SIG-M5 (cell line): ENCODE measurements around the gene ACAP3.
"Not testable (repeated sequence)": the region's sequence is repeated elsewhere in the genome, so short reads cannot be mapped to it uniquely, and the experiment has no call there.

Source experiments
- DNase-seq: peaks from one replicate; lab custom pipeline; 2025; lab: John Stamatoyannopoulos, UW

Gene ACAP3

DNA sequence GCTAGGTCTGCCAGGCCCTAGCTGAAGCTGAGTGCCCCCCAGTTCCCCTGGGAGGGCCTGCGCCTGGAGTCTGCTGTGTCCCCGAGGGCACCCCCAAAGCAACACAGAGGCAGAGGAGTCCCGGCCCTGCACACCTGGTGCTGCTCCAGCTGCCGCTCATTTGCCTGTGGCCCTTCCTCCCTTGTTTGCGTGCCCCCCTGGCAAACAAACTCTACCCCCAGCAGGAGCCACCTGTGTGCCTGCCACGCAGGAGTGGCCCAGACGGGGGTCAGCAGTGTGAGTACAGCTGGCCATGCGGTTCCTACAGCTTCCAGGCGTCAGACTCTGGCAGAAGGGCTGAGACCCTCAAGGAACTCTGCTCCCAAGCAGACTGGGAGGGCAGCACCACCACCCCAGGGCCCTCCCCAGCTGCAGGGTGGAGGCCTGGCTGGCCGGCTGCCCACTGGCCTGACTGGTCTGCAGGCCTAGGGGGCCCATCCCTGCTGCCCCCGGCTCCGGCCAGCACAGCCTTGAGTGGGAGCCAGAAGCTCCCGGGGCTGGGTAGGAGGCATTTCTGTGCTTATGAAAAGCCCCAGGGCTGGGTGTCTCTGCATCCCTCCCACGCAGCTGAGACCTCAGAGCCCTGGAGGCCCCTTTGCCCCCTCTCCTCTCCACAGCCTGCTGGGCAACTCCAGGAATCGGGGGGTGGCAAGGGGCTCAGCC lies 22.8 kb upstream of the ACAP3 start:
- DNase-seq = no peak

DNA sequence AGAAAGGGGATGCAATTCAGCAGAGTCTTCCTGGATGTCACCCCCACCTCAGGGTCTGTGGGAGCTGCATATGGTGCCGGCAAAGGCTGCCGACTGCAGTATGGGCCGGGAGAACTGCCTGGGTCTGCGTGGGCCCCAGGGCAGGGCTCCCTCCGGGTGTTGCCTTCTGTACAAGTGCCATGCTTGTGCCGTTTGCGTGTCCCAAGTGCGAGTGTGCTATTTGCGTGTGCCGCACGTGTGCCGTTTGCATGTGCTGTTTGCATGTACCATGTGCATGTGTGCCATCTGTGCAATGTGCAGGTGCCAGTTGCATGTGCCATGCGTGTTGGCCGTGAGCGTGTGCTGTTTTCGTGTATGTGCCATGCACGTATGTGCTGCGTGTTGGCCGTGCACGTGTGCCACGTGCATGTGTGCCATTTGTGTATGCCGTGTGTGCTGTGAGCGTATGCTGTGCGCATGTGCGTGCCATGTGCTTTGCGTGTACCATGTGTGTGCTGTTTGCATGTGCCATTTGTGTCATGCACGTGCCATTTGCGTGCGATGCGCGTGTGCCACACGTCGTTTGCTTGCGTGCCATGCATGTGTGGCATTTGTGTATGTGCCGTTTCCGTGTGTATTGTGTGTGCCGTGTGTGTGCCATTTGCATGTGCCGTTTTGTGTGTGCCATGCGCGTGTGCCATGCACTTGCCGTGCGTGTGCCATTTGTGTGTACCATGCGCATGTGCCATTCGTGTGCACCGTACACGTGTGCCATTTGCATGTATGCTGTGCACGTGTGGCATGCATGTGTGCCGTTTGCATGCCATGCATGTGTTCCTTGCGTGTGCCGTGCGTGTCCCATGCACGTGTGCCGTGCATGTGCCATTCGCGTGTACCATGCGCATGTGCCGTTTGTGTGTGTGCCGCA lies 21.8 kb upstream of the ACAP3 start:
- no peak for DNase-seq

DNA sequence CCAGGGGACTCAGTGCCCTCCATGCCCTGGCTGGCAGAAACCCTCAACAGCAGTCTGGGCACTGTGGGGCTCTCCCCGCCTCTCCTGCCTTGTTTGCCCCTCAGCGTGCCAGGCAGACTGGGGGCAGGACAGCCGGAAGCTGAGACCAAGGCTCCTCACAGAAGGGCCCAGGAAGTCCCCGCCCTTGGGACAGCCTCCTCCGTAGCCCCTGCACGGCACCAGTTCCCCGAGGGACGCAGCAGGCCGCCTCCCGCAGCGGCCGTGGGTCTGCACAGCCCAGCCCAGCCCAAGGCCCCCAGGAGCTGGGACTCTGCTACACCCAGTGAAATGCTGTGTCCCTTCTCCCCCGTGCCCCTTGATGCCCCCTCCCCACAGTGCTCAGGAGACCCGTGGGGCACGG lies 20.5 kb upstream of the ACAP3 start:
- no peak for DNase-seq

DNA sequence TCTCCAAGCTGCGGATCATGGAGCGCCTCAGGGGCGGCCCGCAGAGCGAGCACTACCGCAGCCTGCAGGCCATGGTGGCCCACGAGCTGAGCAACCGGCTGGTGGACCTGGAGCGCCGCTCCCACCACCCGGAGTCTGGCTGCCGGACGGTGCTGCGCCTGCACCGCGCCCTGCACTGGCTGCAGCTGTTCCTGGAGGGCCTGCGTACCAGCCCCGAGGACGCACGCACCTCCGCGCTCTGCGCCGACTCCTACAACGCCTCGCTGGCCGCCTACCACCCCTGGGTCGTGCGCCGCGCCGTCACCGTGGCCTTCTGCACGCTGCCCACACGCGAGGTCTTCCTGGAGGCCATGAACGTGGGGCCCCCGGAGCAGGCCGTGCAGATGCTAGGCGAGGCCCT lies 19.6 kb upstream of the ACAP3 start:
- DNase-seq = no peak

DNA sequence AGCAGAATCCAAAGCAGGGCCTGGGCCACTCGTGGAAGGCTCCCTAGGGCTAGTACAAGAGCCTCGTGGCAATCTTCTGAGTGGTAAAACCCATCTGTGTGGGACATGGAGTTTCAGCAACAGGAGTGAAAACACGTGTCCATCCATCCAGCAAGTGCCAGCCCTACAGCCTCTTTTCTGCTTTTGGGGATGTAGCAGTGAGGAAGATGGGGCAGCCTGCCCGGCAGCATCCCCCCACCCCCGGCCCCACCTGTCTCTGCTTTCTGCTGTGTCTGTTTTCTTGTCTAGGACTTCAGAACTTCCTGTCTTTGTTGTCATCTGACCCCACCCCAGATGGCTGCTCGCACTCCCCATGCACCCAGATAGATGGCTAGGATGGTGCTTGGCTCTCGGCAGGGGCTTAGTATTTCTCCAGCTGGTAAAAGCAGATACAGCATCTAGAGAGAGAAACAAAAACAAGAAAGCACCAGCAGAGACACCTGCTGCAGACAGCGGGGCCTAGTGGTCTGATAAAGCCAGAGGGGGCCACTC lies 18.4 kb upstream of the ACAP3 start:
- no peak for DNase-seq

DNA sequence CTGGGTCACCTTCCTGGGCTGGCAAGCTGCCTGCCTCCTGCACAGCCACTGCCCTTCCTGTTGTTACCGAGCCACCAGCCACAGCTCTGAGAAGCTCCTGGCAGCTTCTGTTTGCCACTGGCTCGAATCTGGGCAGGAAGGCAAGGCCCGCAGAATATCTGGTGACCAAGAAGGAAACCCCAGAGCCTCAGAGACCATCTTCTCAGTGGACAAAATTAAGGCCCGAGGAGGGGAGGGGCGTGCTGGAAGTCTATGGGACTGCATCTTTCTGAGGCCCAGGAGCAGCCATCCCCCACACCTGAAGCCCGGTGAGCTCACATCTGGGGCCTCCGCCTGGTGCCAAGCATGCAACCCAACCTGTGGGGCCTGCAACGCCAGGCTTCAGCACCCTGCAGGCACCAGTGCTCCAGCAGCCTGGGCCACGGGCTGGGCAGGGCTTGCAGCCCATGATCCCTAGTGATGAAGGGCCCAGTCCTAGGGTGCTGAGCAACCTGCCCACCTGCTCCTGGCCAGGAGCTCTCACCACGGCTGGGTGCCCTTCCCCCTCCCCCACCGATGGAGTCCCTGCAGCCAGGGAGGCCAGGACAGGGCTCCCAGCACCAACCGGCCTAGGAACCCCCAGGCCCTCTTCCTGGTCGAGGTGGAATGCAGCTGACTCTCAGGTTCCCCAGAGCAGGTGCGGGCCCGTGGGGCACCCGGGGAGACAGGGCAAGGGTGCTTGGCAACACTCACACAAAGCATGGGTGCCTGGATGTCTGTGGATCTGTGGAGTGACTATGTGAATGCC lies 17.8 kb upstream of the ACAP3 start:
- no peak for DNase-seq

DNA sequence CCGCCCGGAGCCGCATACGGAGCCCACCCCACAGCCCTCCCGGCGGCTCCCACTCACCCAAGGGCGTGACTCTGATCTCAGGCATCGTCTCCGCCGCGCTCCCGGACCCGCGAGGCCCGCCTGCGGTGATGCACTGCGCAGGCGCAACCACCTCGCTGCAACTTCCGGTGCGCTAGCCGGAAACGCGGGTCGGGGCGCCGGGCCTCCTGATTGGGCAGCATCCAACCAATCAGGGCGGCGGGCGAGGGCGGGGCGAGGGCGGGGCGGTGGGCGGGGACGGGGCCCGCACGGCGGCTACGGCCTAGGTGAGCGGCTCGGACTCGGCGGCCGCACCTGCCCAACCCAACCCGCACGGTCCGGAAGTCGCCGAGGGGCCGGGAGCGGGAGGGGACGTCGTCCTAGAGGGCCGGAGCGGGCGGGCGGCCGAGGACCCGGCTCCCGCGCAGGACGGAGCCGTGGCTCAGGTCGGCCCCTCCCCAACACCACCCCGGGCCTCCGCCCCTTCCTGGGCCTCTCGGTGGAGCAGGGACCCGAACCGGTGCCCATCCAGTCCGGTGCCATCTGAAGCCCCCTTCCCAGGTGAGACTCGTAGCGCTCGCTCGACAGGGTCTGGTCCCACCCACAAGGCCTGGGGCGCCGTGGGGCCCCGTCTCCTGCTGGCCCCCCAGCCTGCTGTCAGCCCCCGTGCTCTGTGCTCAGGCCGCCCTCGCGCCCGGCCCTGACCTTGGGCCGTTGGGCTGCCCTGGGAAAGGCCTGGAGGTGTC lies 17.0 kb upstream of the ACAP3 start, which contains the start of the genes CPTP and INTS11:
Gene CPTP (plus strand): TSS at position 279 of the 764 bp plus-strand sequence. CDS start 2,109 bp downstream, outside the sequence.
Gene INTS11 (minus strand): TSS at position 137 of the 764 bp plus-strand sequence. CDS start 52 bp downstream, at position 85.
- peak; percentile 19 for DNase-seq

DNA sequence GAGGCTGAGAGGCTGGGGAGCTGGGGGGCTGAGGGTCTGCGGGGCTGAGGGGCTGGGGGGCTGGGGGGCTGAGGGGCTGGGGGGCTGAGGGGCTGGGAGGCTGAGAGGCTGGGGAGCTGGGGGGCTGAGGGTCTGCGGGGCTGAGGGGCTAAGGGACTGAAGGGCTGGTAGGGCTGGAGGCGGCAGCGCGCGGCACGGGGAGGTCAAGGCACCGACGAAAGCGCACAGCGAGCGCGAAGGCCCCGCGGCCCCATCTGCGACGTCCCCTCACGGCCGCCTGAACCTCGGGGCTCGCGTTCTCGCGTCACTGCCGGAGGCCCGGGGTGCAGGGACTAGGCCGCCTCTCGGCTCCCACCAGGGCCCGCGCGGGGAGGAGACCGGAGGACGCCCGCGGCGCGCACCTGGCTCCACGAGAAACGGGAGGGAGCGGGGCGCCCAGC lies 16.4 kb upstream of the ACAP3 start:
- DNase-seq = no peak

DNA sequence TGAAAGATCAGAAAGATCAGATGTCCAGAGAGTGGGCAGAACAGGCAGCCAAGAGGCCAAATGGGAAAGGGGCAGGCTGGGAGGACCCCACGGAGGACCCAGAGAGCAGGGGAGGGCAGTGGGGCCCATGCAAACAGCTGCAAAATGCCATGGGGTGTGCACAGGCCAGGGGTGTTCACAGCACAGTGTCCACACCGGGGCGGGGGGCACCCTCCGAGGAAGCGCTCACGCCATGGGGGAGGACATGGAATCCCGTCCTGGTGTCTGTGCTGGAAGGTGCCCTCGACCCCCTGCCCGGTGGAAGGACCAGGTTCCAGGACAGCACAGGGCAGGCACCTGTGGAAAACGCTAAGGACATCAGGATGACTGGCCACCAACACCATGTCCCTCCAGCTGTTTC lies 15.2 kb upstream of the ACAP3 start:
- no peak for DNase-seq

DNA sequence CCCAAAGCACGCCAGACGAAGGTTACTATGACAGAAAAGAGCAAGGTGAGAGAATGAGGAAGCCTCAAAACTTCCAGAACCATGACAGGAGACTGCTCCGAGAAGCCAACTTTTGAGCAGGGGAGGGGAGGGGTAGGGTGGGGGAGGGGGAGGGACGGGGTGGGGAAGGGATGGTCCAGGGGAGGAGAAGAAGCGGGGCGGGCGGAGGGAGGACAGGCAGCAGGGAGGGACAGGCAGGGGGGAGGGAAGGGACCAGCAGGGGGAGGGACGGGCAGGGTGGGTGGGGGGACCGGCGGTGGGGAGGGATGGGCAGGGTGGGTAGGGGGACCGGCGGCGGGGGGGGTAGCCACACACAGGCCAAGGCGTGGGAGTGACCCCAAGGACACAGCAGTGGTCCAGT lies 14.7 kb upstream of the ACAP3 start:
- no peak for DNase-seq

DNA sequence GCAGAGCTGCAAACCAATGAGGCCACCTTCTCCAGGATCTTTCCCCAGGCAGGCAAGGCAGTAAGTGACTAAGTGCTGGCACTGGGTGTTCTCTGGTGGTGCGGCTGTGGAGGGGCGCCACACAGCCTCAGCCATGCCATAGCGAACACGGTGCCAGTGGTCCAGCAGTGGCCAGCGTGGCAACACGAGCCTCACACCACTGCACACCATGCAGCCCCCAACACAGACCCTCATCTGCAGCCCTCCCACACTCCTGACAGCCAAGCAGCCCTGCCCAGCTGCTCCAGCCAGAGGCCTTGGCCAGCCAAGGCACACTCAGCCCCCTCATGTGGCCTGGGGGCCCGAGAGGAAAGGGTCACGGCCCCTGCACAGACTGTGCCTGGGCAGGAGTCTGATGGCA lies 13.7 kb upstream of the ACAP3 start:
- no peak for DNase-seq

DNA sequence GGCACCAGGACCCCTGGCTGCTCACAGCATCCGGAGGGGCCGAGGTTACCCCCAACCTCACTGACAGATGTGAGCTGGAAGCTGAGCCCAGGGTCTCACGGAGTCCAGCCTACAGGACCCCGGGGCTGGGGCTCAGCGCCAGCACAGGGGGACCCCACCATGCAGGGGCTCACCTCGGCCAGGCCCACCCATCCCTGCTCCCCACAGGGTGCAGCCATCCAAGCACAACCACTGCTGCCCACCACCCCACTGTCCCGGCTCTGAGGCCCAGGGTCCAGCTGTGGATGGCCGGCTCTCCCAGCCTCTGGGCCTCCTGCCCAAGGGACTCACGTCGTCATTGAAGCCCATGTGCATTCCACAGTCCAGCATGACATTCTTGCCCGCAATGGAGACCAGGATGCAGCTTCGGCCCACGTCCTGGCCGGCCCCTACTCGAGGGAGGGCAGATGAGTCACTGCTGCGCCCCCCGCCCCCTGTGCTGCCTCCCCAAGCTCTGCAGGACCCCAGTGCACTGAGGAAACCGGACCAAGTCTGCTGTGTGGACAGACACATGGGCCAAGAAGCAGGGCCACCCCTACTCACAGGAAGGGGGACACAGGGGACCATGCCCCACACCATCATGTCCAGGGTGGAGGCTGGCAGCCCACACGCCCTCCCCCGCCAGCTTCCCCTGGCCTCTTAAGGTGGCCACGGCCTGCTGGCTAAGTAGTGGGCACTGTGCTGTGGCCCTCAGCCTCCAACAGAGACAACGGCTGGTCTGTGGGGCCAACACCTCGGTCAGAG lies 13.1 kb upstream of the ACAP3 start:
- no peak for DNase-seq

DNA sequence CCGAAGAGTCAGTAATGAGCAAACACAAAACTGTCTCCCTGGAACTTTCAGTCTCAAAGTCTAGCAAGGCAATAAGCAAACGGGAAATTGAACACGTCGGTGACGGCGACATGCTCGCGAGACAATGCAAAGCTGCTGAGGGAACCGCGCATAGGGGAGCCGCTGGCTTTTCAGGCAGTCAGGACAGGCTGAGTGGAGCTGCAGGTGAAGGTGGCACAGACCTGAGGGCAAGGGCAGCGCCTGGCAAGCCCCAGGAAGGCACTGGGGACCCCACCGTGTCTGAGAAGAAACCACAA lies 11.9 kb upstream of the ACAP3 start:
- DNase-seq = no peak

DNA sequence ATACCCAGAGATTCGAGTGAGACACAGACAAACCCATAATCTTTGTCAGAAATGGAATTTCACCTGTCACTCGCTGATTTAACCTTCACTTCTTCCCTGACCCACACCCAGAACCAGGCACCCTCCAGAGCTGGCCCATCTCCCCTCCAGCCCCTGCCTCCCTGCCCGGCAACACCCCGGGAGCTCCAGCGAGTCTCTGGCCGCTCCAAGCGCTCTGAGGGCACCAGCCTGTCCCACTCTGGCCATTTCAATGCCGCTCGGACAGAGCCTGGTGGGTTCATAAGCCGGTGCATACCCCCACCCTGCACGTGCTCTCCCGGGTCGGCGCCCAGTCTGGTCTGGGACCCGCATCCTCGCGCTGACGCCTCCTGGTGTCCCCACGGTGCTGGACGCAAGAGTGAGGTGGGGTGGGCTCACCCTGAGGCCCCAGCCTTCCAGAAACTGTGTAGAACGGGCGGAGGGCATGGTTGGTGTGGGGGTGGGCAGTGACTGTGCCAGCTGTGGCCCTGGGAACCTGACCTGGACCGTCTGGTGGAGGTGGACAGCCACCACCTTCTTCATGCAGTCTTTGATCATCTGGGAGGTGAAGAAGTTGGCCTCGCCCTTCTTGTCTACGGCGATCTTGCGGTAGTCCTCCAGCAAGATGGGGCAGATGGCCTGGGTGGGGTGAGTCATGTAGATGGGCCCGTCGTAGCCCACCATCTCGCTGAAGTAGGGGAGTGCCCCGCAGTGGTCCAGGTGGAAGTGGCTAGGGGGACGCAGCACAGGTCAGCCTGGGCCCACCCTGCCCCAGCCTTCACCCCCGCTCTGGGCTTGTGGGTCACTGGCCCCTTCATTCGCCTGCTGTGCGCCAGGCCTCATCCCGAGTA lies 11.3 kb upstream of the ACAP3 start:
- no peak for DNase-seq

DNA sequence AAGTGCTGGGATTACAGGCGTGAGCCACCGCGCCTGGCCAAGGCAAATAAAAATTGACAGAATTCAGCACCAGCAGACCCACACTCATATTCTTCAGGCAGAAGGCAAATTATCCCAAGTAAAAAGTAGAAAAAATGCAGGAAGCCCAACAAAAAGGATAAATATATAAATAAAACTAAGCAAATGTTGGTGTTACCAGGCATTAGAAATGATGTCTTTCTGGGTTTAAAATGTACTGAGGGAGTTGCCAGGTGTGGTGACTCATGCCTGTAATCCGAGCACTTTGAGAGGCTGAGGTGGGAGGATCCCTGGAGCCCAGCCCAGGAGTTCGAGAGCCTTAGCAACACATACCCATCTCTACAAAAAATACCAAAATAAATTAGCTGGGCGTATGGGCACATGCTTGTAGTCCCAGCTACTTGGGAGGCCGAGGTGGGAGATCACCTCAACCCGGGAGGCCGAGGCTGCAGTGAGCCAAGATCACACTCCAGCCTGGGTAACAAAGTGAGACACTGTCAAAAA lies 10.5 kb upstream of the ACAP3 start:
- no peak for DNase-seq

DNA sequence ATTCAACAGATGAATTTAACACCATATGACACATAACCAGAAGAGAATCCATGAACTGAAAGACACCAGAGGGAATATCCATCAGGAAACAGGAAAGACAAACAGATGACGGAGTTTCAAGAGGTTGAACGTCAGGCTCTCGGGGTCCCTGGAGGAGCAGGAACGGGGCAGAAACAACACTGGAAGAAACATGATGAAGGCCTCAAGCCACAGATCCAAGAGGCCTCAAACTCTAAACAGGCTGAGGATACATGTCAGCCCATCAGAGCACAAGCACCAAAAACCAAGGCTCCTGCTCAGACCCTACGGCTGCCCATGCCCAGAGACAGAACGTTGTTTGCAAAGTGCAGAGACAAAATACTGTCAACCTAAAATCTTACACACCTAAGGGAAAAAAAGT lies 9.7 kb upstream of the ACAP3 start:
- DNase-seq = no peak

DNA sequence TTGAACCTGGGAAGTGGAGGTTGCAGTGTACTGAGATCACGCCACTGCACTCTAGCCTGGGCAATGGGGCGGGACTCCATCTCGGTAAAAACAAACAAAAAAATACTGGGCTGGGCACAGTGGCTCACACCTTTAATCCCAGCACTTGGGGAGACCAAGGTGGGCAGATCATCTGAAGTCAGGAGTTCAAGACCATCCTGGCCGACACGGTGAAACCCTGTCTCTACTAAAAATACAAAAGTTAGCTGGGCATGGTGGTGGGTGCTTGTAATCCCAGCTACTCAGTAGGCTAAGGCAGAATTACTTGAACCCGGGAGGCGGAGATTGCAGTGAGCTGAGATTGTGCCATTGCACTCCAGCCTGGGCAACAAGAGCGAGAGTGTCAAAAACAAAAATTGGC lies 8.5 kb upstream of the ACAP3 start:
- DNase-seq = not testable (repeated sequence)

DNA sequence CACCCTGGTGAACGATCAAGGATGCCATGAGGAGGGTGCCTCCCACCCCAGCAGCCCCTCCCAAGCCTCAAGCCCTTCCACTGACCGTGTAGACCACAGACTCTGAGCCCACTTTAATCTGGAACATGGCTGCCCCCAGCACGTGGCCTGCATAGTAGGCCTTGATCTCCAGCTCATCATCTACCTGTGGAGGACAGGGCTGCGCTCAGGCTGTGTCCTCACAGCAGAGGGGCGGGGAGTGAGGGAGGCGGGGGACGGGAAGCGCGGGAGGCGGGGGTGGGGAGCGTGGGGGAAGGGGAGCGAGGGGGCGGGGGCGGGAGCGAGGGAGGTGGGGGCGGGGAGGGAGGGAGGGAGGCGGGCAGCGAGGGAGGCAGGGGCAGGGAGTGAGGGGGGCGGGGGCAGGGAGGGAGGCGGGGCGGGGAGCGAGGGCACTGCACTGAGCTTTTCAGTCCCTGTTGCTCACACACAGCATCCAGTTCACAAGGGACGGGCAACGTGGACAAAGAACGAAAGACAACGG lies 7.8 kb upstream of the ACAP3 start:
- no peak for DNase-seq

DNA sequence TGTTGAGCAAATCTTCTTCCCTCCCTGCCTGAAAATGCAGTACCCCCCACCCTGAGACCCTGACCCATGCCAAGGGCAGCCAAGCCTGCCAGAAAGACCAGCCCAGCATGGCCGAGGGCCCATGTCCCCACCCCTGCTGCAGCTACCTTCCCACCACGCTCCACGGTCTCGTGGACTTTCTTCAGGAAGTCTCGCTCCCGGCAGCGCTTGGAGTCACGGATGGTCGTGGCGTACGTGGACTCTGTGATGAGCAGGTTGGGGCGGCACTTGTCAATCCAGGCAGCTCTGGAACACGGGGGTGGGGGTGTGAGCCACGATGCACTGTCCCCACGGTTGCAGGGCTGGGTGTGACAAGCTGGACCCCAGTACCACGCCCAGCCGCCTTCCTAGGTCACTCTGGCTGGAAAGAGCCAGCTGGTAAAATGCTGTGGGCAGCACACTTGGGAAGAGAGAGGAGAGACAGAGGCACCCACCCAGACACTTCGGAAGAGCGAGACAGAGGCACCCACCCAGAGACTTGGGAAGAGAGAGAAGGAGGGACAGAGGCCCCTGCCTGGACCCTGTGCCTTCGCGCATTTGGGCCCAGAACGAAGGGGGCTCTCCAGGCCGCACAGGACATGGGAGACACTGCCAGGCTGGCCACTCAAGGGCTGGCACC lies 7.1 kb upstream of the ACAP3 start:
- DNase-seq = no peak
